Neural progenitor cell (in vitro differentiated cells): Measurements from ENCODE around the gene CRLF1. TPM values are rescaled to one million over a fixed set of nuclear protein-coding genes. Genes with fewer than 3 reads are reported as not detected.

Experiments used
- DNase-seq: peaks from one replicate; pipeline ENCODE4 v3.0.0-alpha.2; 2016; ENCODE audit warnings: low spot score
- H2AFZ ChIP-seq: fragments of 200-600 bp; sonication (generic); replicated peaks from 2 replicates; pipeline ENCODE4 v1.6.1; 2016; ENCODE audit warnings: antibody characterized with exemption
- H3F3A ChIP-seq: fragments of 200-600 bp; sonication (generic); 2 replicates; pipeline ENCODE4 v1.6.1; 2016; ENCODE audit warnings: antibody characterized with exemption, low read depth
- H3K27ac ChIP-seq: fragments of 200-600 bp; sonication (generic); 2 replicates; pipeline ENCODE4 v1.5.1; 2016; ENCODE audit warnings: mild to moderate bottlenecking
- H3K27me3 ChIP-seq: fragments of 200-600 bp; sonication (generic); 2 replicates; pipeline ENCODE4 v1.6.1; 2016; ENCODE audit warnings: mild to moderate bottlenecking, moderate library complexity
- H3K36me3 ChIP-seq: fragments of 200-600 bp; sonication (generic); 2 replicates; pipeline ENCODE4 v1.5.1; 2016
- H3K4me1 ChIP-seq: fragments of 200-600 bp; sonication (generic); 2 replicates; pipeline ENCODE4 v1.6.1; 2016; ENCODE audit warnings: mixed run types
- H3K4me2 ChIP-seq: fragments of 200-600 bp; sonication (generic); 2 replicates; pipeline ENCODE4 v1.6.1; 2016
- H3K4me3 ChIP-seq: fragments of 200-600 bp; sonication (generic); 2 replicates; pipeline ENCODE4 v1.5.1; 2016
- H3K79me2 ChIP-seq: fragments of 200-600 bp; sonication (generic); 2 replicates; pipeline ENCODE4 v1.6.1; 2016; ENCODE audit warnings: low read depth
- H3K9ac ChIP-seq: fragments of 200-600 bp; sonication (generic); 2 replicates; pipeline ENCODE4 v1.6.1; 2016
- H3K9me3 ChIP-seq: fragments of 200-600 bp; sonication (generic); 2 replicates; pipeline ENCODE4 v1.5.1; 2016; ENCODE audit warnings: low read depth
- H4K20me1 ChIP-seq: fragments of 200-600 bp; sonication (generic); 2 replicates; pipeline ENCODE4 v1.6.1; 2016; ENCODE audit warnings: low read depth
- H3K27ac Mint-ChIP-seq: 3 replicates; pipeline ENCODE4 v1.8.0; 2021; ENCODE audit warnings: mixed read lengths
- H3K27me3 Mint-ChIP-seq: 2 replicates; pipeline ENCODE4 v1.8.0; 2022; ENCODE audit warnings: low read depth, mild to moderate bottlenecking, inconsistent platforms, moderate library complexity, mixed read lengths; ENCODE audit not compliant: insufficient read depth
- H3K36me3 Mint-ChIP-seq: 3 replicates; pipeline ENCODE4 v1.8.0; 2021; ENCODE audit warnings: mixed read lengths
- H3K4me1 Mint-ChIP-seq: 3 replicates; pipeline ENCODE4 v1.8.0; 2021; ENCODE audit warnings: mixed read lengths
- H3K4me3 Mint-ChIP-seq: 3 replicates; pipeline ENCODE4 v1.8.0; 2021; ENCODE audit warnings: mild to moderate bottlenecking, moderate library complexity, mixed read lengths
- H3K9me3 Mint-ChIP-seq: 3 replicates; pipeline ENCODE4 v1.8.0; 2020; ENCODE audit warnings: mixed read lengths
- CTCF ChIP-seq: fragments of 200-600 bp; sonication (generic); IDR thresholded peaks from 2 replicates; pipeline ENCODE4 v1.5.1; 2017; ENCODE audit warnings: antibody characterized with exemption, mild to moderate bottlenecking
- EZH2 ChIP-seq: fragments of 200-600 bp; sonication (generic); IDR thresholded peaks from 2 replicates; pipeline ENCODE4 v1.6.1; 2017; ENCODE audit warnings: antibody characterized with exemption, mild to moderate bottlenecking, moderate library complexity
- EZH2phosphoT487 ChIP-seq: fragments of 200-600 bp; sonication (generic); IDR thresholded peaks from 2 replicates; pipeline ENCODE4 v1.6.1; 2017; ENCODE audit warnings: antibody characterized with exemption
- total RNA-seq: library from RNA; depleted of rRNA; stranded (reverse); fragments of >200 nt; gene quantifications from 2 replicates; pipeline ENCODE4 v1.2.3, GENCODE V29; 2015; ENCODE audit warnings: low replicate concordance

Gene CRLF1
- total RNA-seq, 1 donor from 2014 or later: not detected

- peaks cover 68% of the 10 kb centered on the region for H3F3A ChIP-seq
- H3K36me3 ChIP-seq: no peaks in the 10 kb centered on the region
- Mint-ChIP-seq H3K4me1 (peaks cover 21% of the 10 kb centered on the region), H3K27me3 (peaks cover 68% of the 10 kb centered on the region), H3K4me3 (no peak overlapping the region), H3K9me3 (peaks cover 6% of the 10 kb centered on the region), H3K27ac (no peak overlapping the region), H3K36me3 (peaks cover 2% of the 10 kb centered on the region)
- H3K9ac ChIP-seq: no peak overlapping the region
- H3K27ac ChIP-seq: no peak overlapping the region
- H3K9me3 ChIP-seq: no peaks in the 10 kb centered on the region
- TF ChIP-seq CTCF (no peak), EZH2 (peak; percentile 100), EZH2phosphoT487 (peak; percentile 98)
- H2AFZ ChIP-seq: no peak overlapping the region
- peak; percentile 59 for DNase-seq
- peak overlapping the region; percentile 49 for H3K4me2 ChIP-seq
- H3K79me2 ChIP-seq: no peaks in the 10 kb centered on the region
- H3K27me3 ChIP-seq: peaks cover 98% of the 10 kb centered on the region
- H3K4me1 ChIP-seq: peaks cover 44% of the 10 kb centered on the region
- H3K4me3 ChIP-seq: no peak overlapping the region
- H4K20me1 ChIP-seq: peaks cover 88% of the 10 kb centered on the region
These were observed 865 bp upstream of the CRLF1 start for GRCh38 chr19:18607226-18608101.

- no peaks in the 10 kb centered on the region for H3K9me3 ChIP-seq
- peaks cover 28% of the 10 kb centered on the region for H3K4me1 ChIP-seq
- no peak overlapping the region for H3K9ac ChIP-seq
- no peaks in the 10 kb centered on the region for H3K79me2 ChIP-seq
- H3K27ac ChIP-seq: no peak overlapping the region
- Mint-ChIP-seq H3K4me1 (peaks cover 14% of the 10 kb centered on the region), H3K4me3 (peak overlapping the region; percentile 78), H3K9me3 (peaks cover 2% of the 10 kb centered on the region), H3K36me3 (peaks cover 2% of the 10 kb centered on the region), H3K27me3 (peaks cover 67% of the 10 kb centered on the region), H3K27ac (peak overlapping the region; percentile 74)
- H3K36me3 ChIP-seq: no peaks in the 10 kb centered on the region
- peaks cover 74% of the 10 kb centered on the region for H4K20me1 ChIP-seq
- peaks cover 98% of the 10 kb centered on the region for H3K27me3 ChIP-seq
- peak; percentile 47 for DNase-seq
- TF ChIP-seq CTCF (no peak), EZH2phosphoT487 (peak; percentile 96), EZH2 (peak; percentile 99)
- H3K4me2 ChIP-seq: peak overlapping the region; percentile 57
- no peak overlapping the region for H2AFZ ChIP-seq
- H3F3A ChIP-seq: peaks cover 54% of the 10 kb centered on the region
- no peak overlapping the region for H3K4me3 ChIP-seq
These were observed 886 bp downstream of the CRLF1 start for GRCh38 chr19:18605546-18606280.

- DNase-seq: no peak
- H3K4me3 ChIP-seq: no peak overlapping the region
- Mint-ChIP-seq H3K4me1 (peaks cover 14% of the 10 kb centered on the region), H3K9me3 (peaks cover 2% of the 10 kb centered on the region), H3K27me3 (peaks cover 68% of the 10 kb centered on the region), H3K36me3 (peaks cover 2% of the 10 kb centered on the region), H3K4me3 (peak overlapping the region; percentile 78), H3K27ac (peak overlapping the region; percentile 74)
- H3K36me3 ChIP-seq: no peaks in the 10 kb centered on the region
- H3K9ac ChIP-seq: no peak overlapping the region
- H3K9me3 ChIP-seq: no peaks in the 10 kb centered on the region
- no peaks in the 10 kb centered on the region for H3K79me2 ChIP-seq
- TF ChIP-seq EZH2phosphoT487 (peak; percentile 26), CTCF (no peak)
- H2AFZ ChIP-seq: no peak overlapping the region
- H3K27ac ChIP-seq: no peak overlapping the region
- peaks cover 69% of the 10 kb centered on the region for H4K20me1 ChIP-seq
- H3K4me2 ChIP-seq: peak overlapping the region; percentile 57
- H3K4me1 ChIP-seq: peaks cover 23% of the 10 kb centered on the region
- peaks cover 98% of the 10 kb centered on the region for H3K27me3 ChIP-seq
- peaks cover 49% of the 10 kb centered on the region for H3F3A ChIP-seq
These were observed 1.4 kb downstream of the CRLF1 start for GRCh38 chr19:18605196-18605545.
